Keratinocyte (primary cell): ENCODE data around the gene PRLR.

Experiments used
- EZH2 ChIP-seq: IDR thresholded peaks from one replicate; pipeline ENCODE4 v1.6.1; 2012; ENCODE audit warnings: inconsistent platforms, mild to moderate bottlenecking, low read length, moderate library complexity
- TF ChIP-seq, protein P1 (sequence below), 3 experiments: IDR thresholded peaks in 1 of 3; conservative IDR thresholded peaks in 1 of 3; optimal IDR thresholded peaks in 1 of 3; 2 replicates in 2 of 3; 3 replicates in 1 of 3; pipeline versions ENCODE3 to v1.5.1; 2011; ENCODE audit warnings: low read length in 3 of 3, mild to moderate bottlenecking in 3 of 3, moderate library complexity in 2 of 3, control low read depth in 1 of 3, inconsistent platforms in 1 of 3; ENCODE audit not compliant: insufficient read depth in 2 of 3; ENCODE audit errors: extremely low read depth in 1 of 3

DNA sequence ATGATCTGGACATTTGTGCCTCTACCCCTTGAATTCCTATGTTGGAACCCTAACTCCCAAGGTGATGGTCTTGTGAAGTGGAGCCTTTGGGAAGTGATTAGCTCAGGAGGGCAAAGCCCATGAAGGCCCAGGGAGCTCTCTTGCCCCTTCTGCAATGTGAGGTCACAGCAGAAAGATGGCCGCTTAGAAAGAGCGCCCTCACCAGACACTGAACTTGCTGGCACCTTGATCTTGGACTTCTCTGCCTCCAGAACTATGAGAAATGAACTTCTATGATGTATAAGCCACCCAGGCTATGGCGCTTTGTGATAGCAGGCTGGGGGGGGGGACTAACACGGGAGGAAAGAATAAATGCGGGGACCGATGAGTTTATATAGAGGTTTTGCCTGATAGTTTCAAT lies 227.8 kb downstream of the PRLR start:
- TF ChIP-seq, protein P1, sequence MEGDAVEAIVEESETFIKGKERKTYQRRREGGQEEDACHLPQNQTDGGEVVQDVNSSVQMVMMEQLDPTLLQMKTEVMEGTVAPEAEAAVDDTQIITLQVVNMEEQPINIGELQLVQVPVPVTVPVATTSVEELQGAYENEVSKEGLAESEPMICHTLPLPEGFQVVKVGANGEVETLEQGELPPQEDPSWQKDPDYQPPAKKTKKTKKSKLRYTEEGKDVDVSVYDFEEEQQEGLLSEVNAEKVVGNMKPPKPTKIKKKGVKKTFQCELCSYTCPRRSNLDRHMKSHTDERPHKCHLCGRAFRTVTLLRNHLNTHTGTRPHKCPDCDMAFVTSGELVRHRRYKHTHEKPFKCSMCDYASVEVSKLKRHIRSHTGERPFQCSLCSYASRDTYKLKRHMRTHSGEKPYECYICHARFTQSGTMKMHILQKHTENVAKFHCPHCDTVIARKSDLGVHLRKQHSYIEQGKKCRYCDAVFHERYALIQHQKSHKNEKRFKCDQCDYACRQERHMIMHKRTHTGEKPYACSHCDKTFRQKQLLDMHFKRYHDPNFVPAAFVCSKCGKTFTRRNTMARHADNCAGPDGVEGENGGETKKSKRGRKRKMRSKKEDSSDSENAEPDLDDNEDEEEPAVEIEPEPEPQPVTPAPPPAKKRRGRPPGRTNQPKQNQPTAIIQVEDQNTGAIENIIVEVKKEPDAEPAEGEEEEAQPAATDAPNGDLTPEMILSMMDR (optimal IDR thresholded peaks at IDR 0.05 in 1 of 3, IDR thresholded peaks at IDR 0.05 in 1 of 3, conservative IDR thresholded peaks at IDR 0.05 in 1 of 3; ENCODE audit: extremely low read depth in 1 of 3, insufficient read depth in 2 of 3, low read length in 3 of 3) = no peak
- TF ChIP-seq EZH2 = no peak
